ENCODE data around the gene SELENOP. TPM values are rescaled to one million over a fixed set of nuclear protein-coding genes. Genes with fewer than 3 reads are reported as not detected.

The SELENOP gene
- total RNA-seq, 4 donors from 2014 or later = 248 to 758 (median 461) TPM

GRCh38 chr5:42759456-42759855 lies 52.2 kb downstream of the SELENOP start:
- no peak overlapping the region for H3K4me3 ChIP-seq
- DNase-seq = no peak
- H3K9me3 ChIP-seq = no peaks in the 10 kb centered on the region
- H3K27ac ChIP-seq = no peak overlapping the region
- H3K36me3 ChIP-seq = no peaks in the 10 kb centered on the region
- TF ChIP-seq CTCF (IDR thresholded peaks at IDR 0.05) (no peak), POLR2A (IDR thresholded peaks at IDR 0.05) (no peak)
- H3K27me3 ChIP-seq = no peaks in the 10 kb centered on the region
- no peaks in the 10 kb centered on the region for H3K4me1 ChIP-seq
- intact Hi-C loops (cut with DNase I; ENCODE audit: low total_unique reads) = no loop called here

GRCh38 chr5:42756606-42757601 lies 54.8 kb downstream of the SELENOP start, which contains the start of gene CCDC152:
TSS of gene CCDC152 (plus strand) at chr5:42756818. CDS start at chr5:42759122, 2,304 bp downstream.
- Histone ChIP-seq H3K27ac (no peak within 1 kb of the TSS), H3K27me3 (no peaks in the 10 kb centered on the region), H3K4me3 (peak within 1 kb of the TSS; percentile 14 to 18), H3K4me1 (no peaks in the 10 kb centered on the region), H3K36me3 (no peaks in the 10 kb centered on the region), H3K9me3 (no peaks in the 10 kb centered on the region)
- intact Hi-C loops (cut with DNase I; ENCODE audit: low total_unique reads) = no loop called here
- TF ChIP-seq CTCF (IDR thresholded peaks at IDR 0.05) (no peak), POLR2A (IDR thresholded peaks at IDR 0.05) (no peak)
- DNase-seq = no peak

GRCh38 chr5:42753099-42753498 lies 58.6 kb downstream of the SELENOP start:
- Histone ChIP-seq H3K4me1 (no peaks in the 10 kb centered on the region), H3K36me3 (no peaks in the 10 kb centered on the region), H3K27ac (no peak overlapping the region), H3K4me3 (no peak overlapping the region), H3K27me3 (no peaks in the 10 kb centered on the region), H3K9me3 (no peaks in the 10 kb centered on the region)
- TF ChIP-seq CTCF (IDR thresholded peaks at IDR 0.05) = no peak
- TF ChIP-seq POLR2A (IDR thresholded peaks at IDR 0.05) = no peak
- no peak for DNase-seq
- intact Hi-C loops (cut with DNase I; ENCODE audit: low total_unique reads) = no loop called here

DNA sequence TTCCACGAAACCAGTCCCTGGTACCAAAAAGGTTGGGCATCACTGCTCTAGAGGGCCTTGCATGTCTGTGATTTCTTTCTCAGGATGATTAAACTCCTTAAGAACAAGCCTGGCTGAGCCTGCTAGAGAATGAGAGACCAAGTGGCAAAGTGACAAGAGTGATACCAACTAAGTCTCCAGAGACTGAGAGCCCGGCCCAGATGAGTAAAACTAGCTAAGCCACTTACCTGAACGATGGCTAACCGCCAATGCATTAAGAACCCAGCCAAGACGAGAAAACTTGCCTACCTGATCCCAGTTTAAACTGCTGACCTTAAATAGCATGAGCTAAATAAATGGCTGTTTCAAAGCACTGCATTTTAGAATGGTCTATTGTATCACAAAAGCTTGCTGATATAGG lies 60.6 kb downstream of the SELENOP start:
- no peaks in the 10 kb centered on the region for H3K4me1 ChIP-seq
- no peaks in the 10 kb centered on the region for H3K27me3 ChIP-seq
- intact Hi-C loops (cut with DNase I; ENCODE audit: low total_unique reads) = no loop called here
- no peak overlapping the region for H3K4me3 ChIP-seq
- H3K9me3 ChIP-seq = no peaks in the 10 kb centered on the region
- no peak for DNase-seq
- no peak for TF ChIP-seq CTCF (IDR thresholded peaks at IDR 0.05)
- TF ChIP-seq POLR2A (IDR thresholded peaks at IDR 0.05) = no peak
- no peaks in the 10 kb centered on the region for H3K36me3 ChIP-seq
- H3K27ac ChIP-seq = no peak overlapping the region

- H3K27me3 ChIP-seq = no peaks in the 10 kb centered on the region
- no peak for DNase-seq
- no peak overlapping the region for H3K27ac ChIP-seq
- no peaks in the 10 kb centered on the region for H3K36me3 ChIP-seq
- H3K4me1 ChIP-seq = no peaks in the 10 kb centered on the region
- TF ChIP-seq CTCF (IDR thresholded peaks at IDR 0.05) (no peak), POLR2A (IDR thresholded peaks at IDR 0.05) (no peak)
- H3K9me3 ChIP-seq = no peaks in the 10 kb centered on the region
- intact Hi-C loops (cut with DNase I; ENCODE audit: low total_unique reads) = no loop called here
- H3K4me3 ChIP-seq = no peak overlapping the region
These were observed 61.2 kb downstream of the SELENOP start for GRCh38 chr5:42750507-42750906.

Measured in uterus (tissue), 4 donors.